OCI-LY3 (cell line): ENCODE measurements around the gene SYTL5.

Experiments used
- CTCF ChIP-seq: fragments of 200-600, 300-600 bp; sonication (generic); IDR thresholded peaks from 2 replicates; pipeline ENCODE4 v1.5.1; 2014; ENCODE audit warnings: antibody characterized with exemption, low read length, low read depth
- EZH2phosphoT487 ChIP-seq: fragments of 200-600 bp; shearing (Covaris generic); IDR thresholded peaks from 2 replicates; pipeline ENCODE4 v1.6.1; 2018; ENCODE audit warnings: antibody characterized with exemption, mixed run types, low read depth

- TF ChIP-seq CTCF (no peak), EZH2phosphoT487 (no peak)
Measured at GRCh38 chrX:38069991-38070390, 63.6 kb downstream of the SYTL5 start.
